ENCODE measurements around the gene ILF3.

The ILF3 gene

DNA sequence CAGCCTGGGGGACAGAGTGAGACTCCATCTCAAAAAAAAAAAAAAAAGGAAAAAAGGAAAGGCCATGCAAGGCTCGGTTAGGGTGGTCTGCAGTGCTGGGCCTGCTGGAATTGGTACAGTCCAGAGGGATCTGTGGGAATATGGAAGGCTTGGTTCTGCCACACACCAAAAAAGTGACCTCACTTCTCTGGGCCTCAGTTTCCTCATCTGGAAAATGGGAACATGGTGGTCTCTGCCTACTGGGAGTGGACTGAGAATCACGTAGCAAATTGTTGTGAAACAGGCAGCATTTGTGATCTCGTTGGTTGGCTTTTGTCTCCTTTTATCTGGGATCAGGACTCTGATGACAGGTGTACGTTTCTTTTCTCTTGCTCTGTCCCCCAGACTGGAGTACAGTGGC, 71.3 kb downstream of the ILF3 start:
- no peak overlapping the region for H3K27ac ChIP-seq (ENCODE audit: low read depth, low read length)

GRCh38 chr19:10726268-10726667, 72.1 kb downstream of the ILF3 start:
- no peak overlapping the region for H3K27ac ChIP-seq (ENCODE audit: low read depth, low read length)
- no peak overlapping the region for H3K9ac ChIP-seq (ENCODE audit: low read length in 5 of 5)
- no peaks in the 10 kb centered on the region for H3K9me3 ChIP-seq (ENCODE audit: control insufficient read depth in 5 of 5, low read length in 5 of 5)
- no peak overlapping the region for H3K4me3 ChIP-seq (ENCODE audit: low read depth in 1 of 5, low read length in 5 of 5)
- H3K36me3 ChIP-seq (ENCODE audit: control insufficient read depth in 5 of 5, insufficient read depth in 5 of 5, low read length in 5 of 5) = peaks cover 0 to 5% (median 0%) of the 10 kb centered on the region in 5 donors
- peaks cover 0 to 59% (median 31%) of the 10 kb centered on the region in 5 donors for H3K4me1 ChIP-seq (ENCODE audit: control insufficient read depth in 5 of 5, insufficient read depth in 5 of 5, low read length in 5 of 5)
- no peaks in the 10 kb centered on the region for H3K27me3 ChIP-seq (ENCODE audit: control insufficient read depth in 5 of 5, insufficient read depth in 4 of 5, low read length in 5 of 5)

More for the DNA sequence above, 71.3 kb downstream of the ILF3 start:
- Histone ChIP-seq H3K36me3 (ENCODE audit: control insufficient read depth in 5 of 5, insufficient read depth in 5 of 5, low read length in 5 of 5) (peaks cover 0 to 6% (median 0%) of the 10 kb centered on the region in 5 donors), H3K4me1 (ENCODE audit: control insufficient read depth in 5 of 5, insufficient read depth in 5 of 5, low read length in 5 of 5) (peaks cover 0 to 56% (median 24%) of the 10 kb centered on the region in 5 donors), H3K9me3 (ENCODE audit: control insufficient read depth in 5 of 5, low read length in 5 of 5) (no peaks in the 10 kb centered on the region), H3K27me3 (ENCODE audit: control insufficient read depth in 5 of 5, insufficient read depth in 4 of 5, low read length in 5 of 5) (no peaks in the 10 kb centered on the region), H3K9ac (ENCODE audit: low read length in 5 of 5) (no peak overlapping the region), H3K4me3 (ENCODE audit: low read depth in 1 of 5, low read length in 5 of 5) (no peak overlapping the region)

GRCh38 chr19:10727685-10728201, 73.6 kb downstream of the ILF3 start:
- Histone ChIP-seq H3K9me3 (ENCODE audit: control insufficient read depth in 5 of 5, low read length in 5 of 5) (no peaks in the 10 kb centered on the region), H3K9ac (ENCODE audit: low read length in 5 of 5) (no peak overlapping the region), H3K36me3 (ENCODE audit: control insufficient read depth in 5 of 5, insufficient read depth in 5 of 5, low read length in 5 of 5) (peaks cover 0 to 5% (median 0%) of the 10 kb centered on the region in 5 donors), H3K4me3 (ENCODE audit: low read depth in 1 of 5, low read length in 5 of 5) (no peak overlapping the region), H3K4me1 (ENCODE audit: control insufficient read depth in 5 of 5, insufficient read depth in 5 of 5, low read length in 5 of 5) (peaks cover 0 to 60% (median 36%) of the 10 kb centered on the region in 5 donors), H3K27me3 (ENCODE audit: control insufficient read depth in 5 of 5, insufficient read depth in 4 of 5, low read length in 5 of 5) (no peaks in the 10 kb centered on the region), H3K27ac (ENCODE audit: low read depth, low read length) (no peak overlapping the region)

- H3K4me3 ChIP-seq (ENCODE audit: low read depth in 1 of 5, low read length in 5 of 5) = no peak overlapping the region
- peaks cover 0 to 5% (median 0%) of the 10 kb centered on the region in 5 donors for H3K36me3 ChIP-seq (ENCODE audit: control insufficient read depth in 5 of 5, insufficient read depth in 5 of 5, low read length in 5 of 5)
- H3K27ac ChIP-seq (ENCODE audit: low read depth, low read length) = no peak overlapping the region
- no peaks in the 10 kb centered on the region for H3K9me3 ChIP-seq (ENCODE audit: control insufficient read depth in 5 of 5, low read length in 5 of 5)
- H3K27me3 ChIP-seq (ENCODE audit: control insufficient read depth in 5 of 5, insufficient read depth in 4 of 5, low read length in 5 of 5) = no peaks in the 10 kb centered on the region
- peaks cover 0 to 49% (median 30%) of the 10 kb centered on the region in 5 donors for H3K4me1 ChIP-seq (ENCODE audit: control insufficient read depth in 5 of 5, insufficient read depth in 5 of 5, low read length in 5 of 5)
- no peak overlapping the region for H3K9ac ChIP-seq (ENCODE audit: low read length in 5 of 5)
These were observed 75.3 kb downstream of the ILF3 start for GRCh38 chr19:10729411-10729810.

DNA sequence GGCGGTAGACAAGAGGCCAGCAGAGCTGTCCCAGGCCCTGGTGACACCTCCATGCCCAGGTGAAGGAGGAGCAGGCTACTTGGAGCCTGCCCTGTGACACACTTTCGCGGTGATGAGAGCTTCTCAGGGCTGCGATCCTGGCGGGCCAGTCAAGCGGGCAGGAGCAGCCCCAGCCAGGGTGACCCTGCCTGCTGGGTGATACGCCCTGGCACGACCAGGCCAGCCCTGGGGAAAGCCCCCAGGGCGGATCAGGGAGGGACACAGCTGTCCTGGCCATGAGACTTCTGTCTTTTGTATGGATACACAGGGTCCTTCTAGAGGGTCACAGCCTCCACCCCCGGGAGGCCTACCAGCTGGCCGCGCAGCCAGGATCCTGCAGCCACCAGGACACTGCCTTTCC, 76.8 kb downstream of the ILF3 start:
- Histone ChIP-seq H3K4me1 (ENCODE audit: control insufficient read depth in 5 of 5, insufficient read depth in 5 of 5, low read length in 5 of 5) (peaks cover 0 to 38% (median 23%) of the 10 kb centered on the region in 5 donors), H3K27me3 (ENCODE audit: control insufficient read depth in 5 of 5, insufficient read depth in 4 of 5, low read length in 5 of 5) (no peaks in the 10 kb centered on the region), H3K9me3 (ENCODE audit: control insufficient read depth in 5 of 5, low read length in 5 of 5) (no peaks in the 10 kb centered on the region), H3K9ac (ENCODE audit: low read length in 5 of 5) (no peak overlapping the region), H3K27ac (ENCODE audit: low read depth, low read length) (no peak overlapping the region), H3K36me3 (ENCODE audit: control insufficient read depth in 5 of 5, insufficient read depth in 5 of 5, low read length in 5 of 5) (peaks cover 0 to 5% (median 0%) of the 10 kb centered on the region in 5 donors), H3K4me3 (ENCODE audit: low read depth in 1 of 5, low read length in 5 of 5) (no peak overlapping the region)

GRCh38 chr19:10735741-10736140, 81.6 kb downstream of the ILF3 start:
- Histone ChIP-seq H3K9ac (ENCODE audit: low read length in 5 of 5) (no peak overlapping the region), H3K9me3 (ENCODE audit: control insufficient read depth in 5 of 5, low read length in 5 of 5) (no peaks in the 10 kb centered on the region), H3K4me1 (ENCODE audit: control insufficient read depth in 5 of 5, insufficient read depth in 5 of 5, low read length in 5 of 5) (peaks cover 0 to 31% (median 19%) of the 10 kb centered on the region in 5 donors), H3K27ac (ENCODE audit: low read depth, low read length) (no peak overlapping the region), H3K4me3 (ENCODE audit: low read depth in 1 of 5, low read length in 5 of 5) (no peak overlapping the region), H3K27me3 (ENCODE audit: control insufficient read depth in 5 of 5, insufficient read depth in 4 of 5, low read length in 5 of 5) (no peaks in the 10 kb centered on the region), H3K36me3 (ENCODE audit: control insufficient read depth in 5 of 5, insufficient read depth in 5 of 5, low read length in 5 of 5) (peaks cover 0 to 2% (median 0%) of the 10 kb centered on the region in 5 donors)

GRCh38 chr19:10736189-10736588, 82.0 kb downstream of the ILF3 start:
- Histone ChIP-seq H3K36me3 (ENCODE audit: control insufficient read depth in 5 of 5, insufficient read depth in 5 of 5, low read length in 5 of 5) (peaks cover 0 to 2% (median 0%) of the 10 kb centered on the region in 5 donors), H3K27me3 (ENCODE audit: control insufficient read depth in 5 of 5, insufficient read depth in 4 of 5, low read length in 5 of 5) (no peaks in the 10 kb centered on the region), H3K9ac (ENCODE audit: low read length in 5 of 5) (no peak overlapping the region), H3K4me3 (ENCODE audit: low read depth in 1 of 5, low read length in 5 of 5) (no peak overlapping the region), H3K4me1 (ENCODE audit: control insufficient read depth in 5 of 5, insufficient read depth in 5 of 5, low read length in 5 of 5) (peaks cover 0 to 26% (median 15%) of the 10 kb centered on the region in 5 donors), H3K9me3 (ENCODE audit: control insufficient read depth in 5 of 5, low read length in 5 of 5) (no peaks in the 10 kb centered on the region), H3K27ac (ENCODE audit: low read depth, low read length) (no peak overlapping the region)

- Histone ChIP-seq H3K27me3 (ENCODE audit: control insufficient read depth in 5 of 5, insufficient read depth in 4 of 5, low read length in 5 of 5) (no peaks in the 10 kb centered on the region), H3K27ac (ENCODE audit: low read depth, low read length) (no peak overlapping the region), H3K36me3 (ENCODE audit: control insufficient read depth in 5 of 5, insufficient read depth in 5 of 5, low read length in 5 of 5) (peaks cover 0 to 2% (median 0%) of the 10 kb centered on the region in 5 donors), H3K4me3 (ENCODE audit: low read depth in 1 of 5, low read length in 5 of 5) (no peak overlapping the region), H3K9ac (ENCODE audit: low read length in 5 of 5) (no peak overlapping the region), H3K9me3 (ENCODE audit: control insufficient read depth in 5 of 5, low read length in 5 of 5) (no peaks in the 10 kb centered on the region), H3K4me1 (ENCODE audit: control insufficient read depth in 5 of 5, insufficient read depth in 5 of 5, low read length in 5 of 5) (peaks cover under 1 to 25% (median 11%) of the 10 kb centered on the region in 5 donors)
These were observed 82.9 kb downstream of the ILF3 start for GRCh38 chr19:10736916-10737551.

- H3K36me3 ChIP-seq (ENCODE audit: control insufficient read depth in 5 of 5, insufficient read depth in 5 of 5, low read length in 5 of 5) = peaks cover 0 to 2% (median 0%) of the 10 kb centered on the region in 5 donors
- no peak overlapping the region for H3K9ac ChIP-seq (ENCODE audit: low read length in 5 of 5)
- H3K4me1 ChIP-seq (ENCODE audit: control insufficient read depth in 5 of 5, insufficient read depth in 5 of 5, low read length in 5 of 5) = peaks cover 3 to 32% (median 18%) of the 10 kb centered on the region in 5 donors
- no peaks in the 10 kb centered on the region for H3K9me3 ChIP-seq (ENCODE audit: control insufficient read depth in 5 of 5, low read length in 5 of 5)
- no peaks in the 10 kb centered on the region for H3K27me3 ChIP-seq (ENCODE audit: control insufficient read depth in 5 of 5, insufficient read depth in 4 of 5, low read length in 5 of 5)
- H3K4me3 ChIP-seq (ENCODE audit: low read depth in 1 of 5, low read length in 5 of 5) = no peak overlapping the region
- no peak overlapping the region for H3K27ac ChIP-seq (ENCODE audit: low read depth, low read length)
These were observed 83.6 kb downstream of the ILF3 start for GRCh38 chr19:10737722-10738121.

DNA sequence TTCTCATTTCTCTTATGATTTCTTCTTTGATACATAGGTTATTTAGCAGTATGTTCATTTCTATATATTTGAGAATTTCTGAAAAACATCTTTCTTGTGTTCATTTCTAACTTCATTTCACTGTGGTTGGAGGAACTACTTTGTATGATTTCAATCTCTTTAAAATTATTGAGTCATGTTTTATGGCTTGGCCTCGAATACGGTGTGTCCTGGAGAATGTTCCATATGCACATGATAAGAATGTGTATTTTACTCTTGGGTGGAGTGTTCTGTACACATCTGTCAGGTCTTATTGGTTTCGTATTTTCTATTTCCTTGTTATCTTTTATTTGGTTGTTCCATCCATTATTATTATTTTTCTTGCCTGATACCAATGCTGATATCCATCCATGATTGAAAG, 86.7 kb downstream of the ILF3 start:
- H3K27ac ChIP-seq (ENCODE audit: low read depth, low read length) = no peak overlapping the region

More for the DNA sequence above, 86.7 kb downstream of the ILF3 start:
- Histone ChIP-seq H3K27me3 (ENCODE audit: control insufficient read depth in 5 of 5, insufficient read depth in 4 of 5, low read length in 5 of 5) (no peaks in the 10 kb centered on the region), H3K36me3 (ENCODE audit: control insufficient read depth in 5 of 5, insufficient read depth in 5 of 5, low read length in 5 of 5) (peaks cover 0 to 2% (median 0%) of the 10 kb centered on the region in 5 donors), H3K4me3 (ENCODE audit: low read depth in 1 of 5, low read length in 5 of 5) (no peak overlapping the region), H3K9me3 (ENCODE audit: control insufficient read depth in 5 of 5, low read length in 5 of 5) (no peaks in the 10 kb centered on the region), H3K4me1 (ENCODE audit: control insufficient read depth in 5 of 5, insufficient read depth in 5 of 5, low read length in 5 of 5) (peaks cover 3 to 52% (median 37%) of the 10 kb centered on the region in 5 donors), H3K9ac (ENCODE audit: low read length in 5 of 5) (no peak overlapping the region)
